ENCODE results near the gene ZCCHC7. TPM values are rescaled to one million over a fixed set of nuclear protein-coding genes. Genes with fewer than 3 reads are reported as not detected.

The ZCCHC7 gene
- total and polyA plus RNA-seq, 10 of the 15 experiments (the other 5 are each of a cell fraction or from before 2014, with no cell fraction given): 42.9 to 178 (median 53.3) TPM

- no peak for TF ChIP-seq BCL3 (IDR thresholded peaks at IDR 0.05; ENCODE audit: borderline replicate concordance, insufficient read depth, low read depth, low read length, poor library complexity, severe bottlenecking)
- TF ChIP-seq ZBED1 (IDR thresholded peaks at IDR 0.05; ENCODE audit: borderline replicate concordance): peak; percentile 92; the same call in 1 of the 2 replicates
- peak; percentile 56 for TF ChIP-seq SMAD1 (IDR thresholded peaks at IDR 0.05; ENCODE audit: low read depth, partially characterized antibody)
- peak; percentile 83; the same call in 1 of the 2 replicates for TF ChIP-seq MTA3 (IDR thresholded peaks at IDR 0.05; ENCODE audit: borderline replicate concordance, low read length)
- TF ChIP-seq FOS (IDR thresholded peaks at IDR 0.05; ENCODE audit: borderline replicate concordance, extremely low read depth, insufficient read length): no peak
- TF ChIP-seq KAT2A (conservative IDR thresholded peaks at IDR 0.05; ENCODE audit: control insufficient read depth, low read depth, low read length): no peak
- TF ChIP-seq TCF12 (IDR thresholded peaks at IDR 0.05; ENCODE audit: low read depth, low read length): peak; percentile 89
- no peak for TF ChIP-seq ZSCAN29 (IDR thresholded peaks at IDR 0.05)
- TF ChIP-seq PRDM15 (CRISPR knock-in tag; IDR thresholded peaks at IDR 0.05): no peak
- no peak for TF ChIP-seq IRF3 (IDR thresholded peaks at IDR 0.05)
- TF ChIP-seq IKZF2 (IDR thresholded peaks at IDR 0.05): peak; percentile 90 to 93
- TF ChIP-seq STAT3 (IDR thresholded peaks at IDR 0.05; ENCODE audit: low read depth, low read length): peak; percentile 66; the same call in 1 of the 2 replicates
- TF ChIP-seq MTA2 (IDR thresholded peaks at IDR 0.05; ENCODE audit: low read depth): peak; percentile 91
- TF ChIP-seq RUNX3 (IDR thresholded peaks at IDR 0.05; ENCODE audit: low read length): peak; percentile 99
- no peak for TF ChIP-seq IRF5 (IDR thresholded peaks at IDR 0.05; ENCODE audit: borderline replicate concordance)
- TF ChIP-seq HCFC1 (IDR thresholded peaks at IDR 0.05; ENCODE audit: low read length): no peak
- TF ChIP-seq POLR2AphosphoS5 (IDR thresholded peaks at IDR 0.05; ENCODE audit: low read length): no peak
- TF ChIP-seq TCF3 (IDR thresholded peaks at IDR 0.05; ENCODE audit: borderline replicate concordance, insufficient read depth, low read depth, low read length): peak; percentile 86
- TF ChIP-seq HDAC2 (IDR thresholded peaks at IDR 0.05): no peak
- peak in 1 of 2 experiments; percentile 43; a peak in 1 of 4 replicates for TF ChIP-seq CEBPB (IDR thresholded peaks at IDR 0.05; ENCODE audit: borderline replicate concordance in 1 of 2, low read depth in 2 of 2, low read length in 2 of 2)
- peak; percentile 17 for TF ChIP-seq E2F8 (IDR thresholded peaks at IDR 0.05; ENCODE audit: low read depth, partially characterized antibody)
Measured at GRCh38 chr9:37302277-37302676, 181.9 kb downstream of the ZCCHC7 start (continued).

All from GM12878 (cell line).